Activated naive CD8-positive, alpha-beta T cell treated with anti-CD3 and anti-CD28 coated beads, Interleukin-2, amount 10 ng/mL, durations not matched to agents 7 days and 5 days (primary cell): ENCODE measurements around the gene SMURF1. TPM values are rescaled to one million over a fixed set of nuclear protein-coding genes. Genes with fewer than 3 reads are reported as not detected.

Experiments used
- ATAC-seq: fragments of 150-1000 bp; cut with Tn5 transposase; one replicate; pipeline ENCODE4 v1.10.0; 2021; ENCODE audit warnings: low read depth, moderate library complexity
- POLR2A ChIA-PET: fragments of 350-600 bp; sonication (Branson Sonifier 250); formaldehyde crosslinking; loops from one replicate; lab custom pipeline; 2021; ENCODE audit warnings: antibody characterized with exemption; lab: Charles Lee
- DNase-seq: peaks from one replicate; pipeline ENCODE4 v3.0.0; 2021
- H3K27ac Mint-ChIP-seq: one replicate; pipeline ENCODE4 v1.8.0; 2022; ENCODE audit warnings: mild to moderate bottlenecking, mixed read lengths
- H3K27me3 Mint-ChIP-seq: one replicate; pipeline ENCODE4 v1.8.0; 2022; ENCODE audit warnings: mild to moderate bottlenecking, moderate library complexity, mixed read lengths
- H3K36me3 Mint-ChIP-seq: one replicate; pipeline ENCODE4 v1.8.0; 2021; ENCODE audit warnings: mild to moderate bottlenecking, mixed read lengths
- H3K4me1 Mint-ChIP-seq: one replicate; pipeline ENCODE4 v1.8.0; 2021; ENCODE audit warnings: mixed read lengths
- H3K4me3 Mint-ChIP-seq: one replicate; pipeline ENCODE4 v1.8.0; 2022; ENCODE audit warnings: mild to moderate bottlenecking, moderate library complexity, mixed read lengths
- H3K9me3 Mint-ChIP-seq: one replicate; pipeline ENCODE4 v1.8.0; 2021; ENCODE audit warnings: mixed read lengths
- total RNA-seq, 2 experiments: library from RNA; stranded (reverse); gene quantifications; one replicate each; pipeline ENCODE4 v1.2.3, GENCODE V29; 2021

SMURF1 gene
- total RNA-seq, 2 experiments from 2014 or later = 15.1 to 16.2 TPM

DNA sequence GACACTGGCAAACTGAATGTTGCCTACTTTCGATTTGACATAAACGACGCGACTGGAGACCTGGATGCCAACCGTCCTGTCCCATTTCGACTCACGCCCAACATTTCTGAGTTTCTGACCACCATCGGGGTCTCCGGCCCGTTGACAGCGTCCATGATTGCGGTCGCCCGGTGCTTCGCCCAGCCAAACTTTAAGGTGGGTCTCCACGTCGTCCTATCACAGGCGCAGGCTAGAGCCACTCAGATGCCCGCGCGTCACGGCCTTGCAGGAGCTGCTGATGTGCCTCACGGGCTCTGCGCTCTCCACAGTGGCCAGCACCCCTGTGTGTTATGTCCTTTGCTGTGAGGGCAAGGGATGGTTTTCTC, 132.6 kb downstream of the SMURF1 start:
- Mint-ChIP-seq H3K36me3 (peaks cover 28% of the 10 kb centered on the region), H3K4me3 (no peak overlapping the region), H3K4me1 (peaks cover 4% of the 10 kb centered on the region), H3K27me3 (no peaks in the 10 kb centered on the region), H3K9me3 (peaks cover under 1% of the 10 kb centered on the region), H3K27ac (no peak overlapping the region)
- POLR2A ChIA-PET = no interaction called here
- DNase-seq = no peak
- ATAC-seq = no peak

DNA sequence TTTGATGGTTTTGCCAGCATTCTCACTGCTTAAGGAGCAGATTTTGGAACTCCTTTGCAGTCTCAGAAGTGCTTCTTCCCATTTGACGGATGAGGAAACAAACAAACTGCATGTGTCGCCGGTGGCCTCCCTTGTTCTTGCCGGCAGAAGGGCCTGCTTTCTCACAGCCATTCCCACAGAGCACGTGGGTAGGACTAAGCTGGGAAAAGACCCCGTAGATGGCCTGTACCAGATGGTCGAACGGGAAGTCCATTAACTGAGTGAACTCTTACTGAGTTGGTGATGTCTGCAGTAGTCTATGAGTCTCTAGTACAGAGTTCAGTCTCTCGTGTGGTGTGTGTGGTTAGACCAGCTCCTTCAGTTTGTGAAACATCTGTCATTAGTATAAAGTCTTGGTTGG, 133.6 kb downstream of the SMURF1 start:
- Mint-ChIP-seq H3K9me3 (no peaks in the 10 kb centered on the region), H3K36me3 (peaks cover 20% of the 10 kb centered on the region), H3K27ac (no peak overlapping the region), H3K4me1 (peaks cover 2% of the 10 kb centered on the region), H3K27me3 (no peaks in the 10 kb centered on the region), H3K4me3 (no peak overlapping the region)
- ATAC-seq (no peak), DNase-seq (no peak)
- POLR2A ChIA-PET = no interaction called here

DNA sequence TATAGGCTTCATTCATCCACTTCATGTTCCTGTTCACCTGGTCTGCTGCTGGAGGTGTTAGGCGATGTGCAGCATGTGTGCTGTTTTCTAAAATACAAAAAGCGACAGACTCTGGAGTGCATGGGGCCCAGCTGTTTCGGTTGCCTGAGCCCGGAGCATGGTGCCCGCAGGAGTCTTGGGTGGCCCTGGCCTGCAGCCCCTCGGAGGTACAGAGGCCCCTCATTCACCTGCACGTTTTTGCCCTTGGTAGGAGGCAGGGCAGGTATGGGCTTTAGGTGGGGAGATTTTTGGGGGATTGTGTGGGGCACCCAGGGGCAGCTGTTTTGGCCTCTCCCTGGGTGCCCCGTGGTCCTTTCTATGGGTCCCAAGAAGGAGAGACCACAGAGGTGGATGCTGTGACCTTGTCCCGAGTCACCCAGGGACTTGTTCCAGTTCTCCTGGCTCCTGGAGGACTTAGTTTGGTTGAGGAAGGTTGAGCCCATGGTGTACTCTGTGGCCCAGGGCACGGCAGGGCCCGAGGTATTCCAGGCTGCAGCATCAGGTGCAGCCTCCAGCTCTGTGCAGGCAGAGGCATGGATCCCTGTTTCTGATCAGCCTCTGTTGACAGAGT, 134.9 kb downstream of the SMURF1 start:
- no peak overlapping the region for H3K27ac Mint-ChIP-seq
- H3K36me3 Mint-ChIP-seq = peaks cover 21% of the 10 kb centered on the region
- H3K4me3 Mint-ChIP-seq = no peak overlapping the region
- H3K4me1 Mint-ChIP-seq = peaks cover 2% of the 10 kb centered on the region
- no peak for ATAC-seq
- H3K27me3 Mint-ChIP-seq = no peaks in the 10 kb centered on the region
- no peak for DNase-seq
- H3K9me3 Mint-ChIP-seq = no peaks in the 10 kb centered on the region
- POLR2A ChIA-PET = no interaction called here

DNA sequence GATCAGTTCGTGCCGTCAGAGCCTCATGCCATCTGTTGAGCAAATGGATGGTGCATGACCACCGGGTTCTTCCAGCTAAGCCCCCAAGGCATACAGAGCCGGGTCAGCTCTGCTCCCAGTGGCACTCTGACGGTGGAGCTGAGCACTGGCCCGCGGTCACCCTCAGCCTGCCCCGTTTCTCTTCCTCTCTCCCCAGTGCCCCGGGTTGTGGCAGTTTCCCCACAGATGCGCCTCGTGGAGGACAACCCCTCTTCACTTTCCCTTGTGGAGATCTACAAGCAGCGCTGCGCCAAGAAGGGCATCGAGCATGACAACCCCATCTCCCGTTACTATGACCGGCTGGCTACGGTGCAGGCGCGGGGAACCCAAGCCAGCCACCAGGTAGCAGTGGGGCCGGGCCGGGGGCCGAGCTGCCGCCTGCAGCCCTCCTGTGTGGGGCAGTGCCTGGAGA, 135.7 kb downstream of the SMURF1 start:
- peaks cover 21% of the 10 kb centered on the region for H3K36me3 Mint-ChIP-seq
- DNase-seq = no peak

DNA sequence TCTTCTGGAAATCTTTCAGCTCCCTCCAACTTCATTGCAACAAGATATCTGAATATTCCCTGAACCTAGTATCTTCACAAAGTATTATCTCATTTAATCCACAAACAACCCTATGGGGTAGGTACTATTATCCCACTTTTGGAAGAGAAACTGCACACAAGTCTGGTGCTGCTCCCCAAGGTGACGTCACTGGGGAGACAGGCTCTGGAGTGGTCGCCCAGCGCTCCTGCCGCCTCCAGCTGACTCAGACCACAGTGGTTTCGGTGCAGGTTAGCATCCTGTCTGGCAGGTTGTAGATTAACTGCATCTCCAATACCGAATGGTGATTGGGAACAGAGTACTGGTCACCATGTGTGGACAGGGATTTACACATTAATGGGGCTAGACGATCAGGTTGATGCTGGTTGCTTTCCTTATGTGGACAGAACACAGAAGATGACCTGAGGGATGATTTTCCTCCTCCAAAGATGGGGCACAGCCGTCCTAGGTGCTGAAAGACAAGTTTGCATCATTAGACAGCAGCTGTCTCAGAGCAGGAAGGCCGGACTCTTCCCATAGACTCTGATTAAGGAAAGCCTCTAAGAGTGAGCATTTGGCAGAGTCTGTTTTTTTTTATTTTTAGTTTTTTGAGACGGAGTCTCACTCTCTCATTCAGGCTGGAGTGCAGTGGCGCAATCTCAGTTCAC, 137.0 kb downstream of the SMURF1 start:
- Mint-ChIP-seq H3K27ac (no peak overlapping the region), H3K9me3 (no peaks in the 10 kb centered on the region), H3K36me3 (peaks cover 21% of the 10 kb centered on the region), H3K4me1 (peaks cover 9% of the 10 kb centered on the region), H3K27me3 (no peaks in the 10 kb centered on the region), H3K4me3 (no peak overlapping the region)
- POLR2A ChIA-PET = interaction anchor here (0.7 kb wide), 1 partner anchor 494 kb away, joined by 3 read pairs; no protein-coding TSS in a partner anchor
- ATAC-seq (no peak), DNase-seq (no peak)

More for the DNA sequence above, 135.7 kb downstream of the SMURF1 start:
- Mint-ChIP-seq H3K27me3 (no peaks in the 10 kb centered on the region), H3K4me3 (no peak overlapping the region), H3K4me1 (peaks cover 2% of the 10 kb centered on the region), H3K27ac (no peak overlapping the region), H3K9me3 (no peaks in the 10 kb centered on the region)
- ATAC-seq = no peak
- POLR2A ChIA-PET = no interaction called here

DNA sequence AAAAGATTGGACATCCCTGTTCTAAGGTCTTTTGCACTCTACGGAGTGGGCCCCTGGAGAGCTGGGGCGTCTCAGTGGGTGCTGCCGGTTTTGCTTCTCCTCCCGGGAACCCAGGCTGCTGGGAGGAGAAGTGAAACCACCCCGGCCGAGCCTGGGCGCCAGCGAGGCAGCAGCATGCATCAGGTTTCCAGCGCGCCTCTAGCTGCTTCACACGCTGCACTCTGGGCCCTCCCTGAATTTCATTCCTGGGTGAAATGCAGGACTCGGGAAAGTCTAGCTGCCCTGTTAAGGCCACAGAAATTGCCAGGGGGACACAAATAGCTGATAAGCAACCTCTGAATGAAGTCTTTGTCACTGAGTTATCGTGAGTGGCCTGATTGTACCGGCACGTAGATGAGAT, 138.1 kb downstream of the SMURF1 start:
- Mint-ChIP-seq H3K4me3 (no peak overlapping the region), H3K27me3 (no peaks in the 10 kb centered on the region), H3K4me1 (peaks cover 17% of the 10 kb centered on the region), H3K27ac (no peak overlapping the region), H3K9me3 (no peaks in the 10 kb centered on the region), H3K36me3 (peaks cover 23% of the 10 kb centered on the region)
- DNase-seq = no peak
- no peak for ATAC-seq
- POLR2A ChIA-PET = no interaction called here

DNA sequence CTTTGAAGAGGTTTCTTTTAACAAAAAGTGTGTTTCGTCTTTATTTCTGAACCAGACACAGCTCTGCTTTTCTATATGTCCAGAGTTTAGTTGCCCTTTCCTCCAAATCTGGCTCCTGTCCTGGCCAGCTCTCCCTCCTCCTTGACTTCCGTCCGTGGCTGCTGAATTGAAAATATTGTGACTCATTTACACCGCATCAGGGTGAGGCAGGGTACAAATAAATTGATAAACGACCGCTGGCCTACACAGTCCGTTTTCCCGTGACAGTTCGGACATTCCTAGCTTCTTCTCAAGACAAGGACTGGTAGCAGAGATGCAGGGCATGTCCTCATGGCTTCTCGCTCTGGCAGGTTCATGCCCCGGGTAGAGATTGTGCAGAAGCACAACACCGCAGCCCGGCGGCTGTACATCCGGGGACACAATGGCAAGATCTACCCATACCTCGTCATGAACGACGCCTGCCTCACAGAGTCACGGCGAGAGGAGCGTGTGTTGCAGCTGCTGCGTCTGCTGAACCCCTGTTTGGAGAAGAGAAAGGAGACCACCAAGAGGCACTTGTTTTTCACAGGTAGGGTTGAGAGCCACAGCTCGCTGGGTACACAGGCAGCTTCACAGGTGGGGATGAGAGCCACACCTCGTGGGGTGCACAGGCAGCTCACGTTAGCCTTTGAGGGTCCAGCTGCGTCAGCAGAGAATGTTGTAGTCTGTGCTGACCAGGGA, 139.0 kb downstream of the SMURF1 start:
- ATAC-seq = no peak
- H3K36me3 Mint-ChIP-seq = peaks cover 18% of the 10 kb centered on the region
- no peak overlapping the region for H3K27ac Mint-ChIP-seq
- POLR2A ChIA-PET = no interaction called here
- no peaks in the 10 kb centered on the region for H3K9me3 Mint-ChIP-seq
- peaks cover 18% of the 10 kb centered on the region for H3K4me1 Mint-ChIP-seq
- H3K27me3 Mint-ChIP-seq = no peaks in the 10 kb centered on the region
- DNase-seq = no peak
- H3K4me3 Mint-ChIP-seq = no peak overlapping the region

DNA sequence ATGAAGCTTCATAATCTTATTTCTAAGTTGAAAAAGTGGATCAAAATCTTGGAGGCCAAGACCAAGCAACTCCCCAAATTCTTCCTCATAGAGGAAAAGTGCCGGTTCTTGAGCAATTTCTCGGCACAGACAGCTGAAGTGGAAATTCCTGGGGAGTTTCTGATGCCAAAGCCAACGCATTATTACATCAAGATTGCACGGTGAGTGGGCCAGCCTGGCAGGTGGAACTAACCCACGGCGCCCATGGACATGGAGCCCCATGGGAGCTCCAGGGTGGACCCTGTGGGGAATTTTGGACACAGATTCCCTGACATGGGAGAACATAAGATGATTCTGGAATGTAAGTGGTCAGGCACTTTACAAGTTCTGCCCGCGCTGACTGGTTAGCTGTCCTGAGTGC, 139.7 kb downstream of the SMURF1 start:
- no peaks in the 10 kb centered on the region for H3K27me3 Mint-ChIP-seq
- ATAC-seq = no peak
- no peak overlapping the region for H3K4me3 Mint-ChIP-seq
- peaks cover 22% of the 10 kb centered on the region for H3K36me3 Mint-ChIP-seq
- POLR2A ChIA-PET = no interaction called here
- no peak for DNase-seq
- H3K27ac Mint-ChIP-seq = no peak overlapping the region
- H3K4me1 Mint-ChIP-seq = peaks cover 21% of the 10 kb centered on the region
- no peaks in the 10 kb centered on the region for H3K9me3 Mint-ChIP-seq

DNA sequence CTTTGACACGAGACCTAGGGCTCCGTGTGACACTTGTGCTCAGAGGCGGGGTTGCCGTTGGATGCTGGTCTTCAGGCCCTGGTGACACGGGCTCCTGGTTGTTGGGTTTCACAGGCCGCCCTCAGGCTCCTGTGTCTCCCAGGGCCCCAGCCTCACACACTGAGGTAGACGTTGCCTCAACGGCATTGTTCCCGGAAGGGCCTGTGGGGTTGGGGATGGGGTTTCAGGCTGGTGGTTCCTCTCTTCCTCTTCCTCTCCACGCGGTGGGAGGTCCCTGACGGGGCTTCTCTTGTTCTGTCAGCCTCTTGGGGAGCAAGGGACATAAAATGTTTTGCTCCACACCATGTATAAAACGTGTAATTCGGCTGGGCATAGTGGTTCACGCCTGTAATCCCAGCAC, 140.5 kb downstream of the SMURF1 start:
- no peak for ATAC-seq
- peaks cover 23% of the 10 kb centered on the region for H3K4me1 Mint-ChIP-seq
- no peaks in the 10 kb centered on the region for H3K27me3 Mint-ChIP-seq
- POLR2A ChIA-PET = no interaction called here
- H3K27ac Mint-ChIP-seq = no peak overlapping the region
- H3K36me3 Mint-ChIP-seq = peaks cover 23% of the 10 kb centered on the region
- no peaks in the 10 kb centered on the region for H3K9me3 Mint-ChIP-seq
- no peak for DNase-seq
- no peak overlapping the region for H3K4me3 Mint-ChIP-seq

DNA sequence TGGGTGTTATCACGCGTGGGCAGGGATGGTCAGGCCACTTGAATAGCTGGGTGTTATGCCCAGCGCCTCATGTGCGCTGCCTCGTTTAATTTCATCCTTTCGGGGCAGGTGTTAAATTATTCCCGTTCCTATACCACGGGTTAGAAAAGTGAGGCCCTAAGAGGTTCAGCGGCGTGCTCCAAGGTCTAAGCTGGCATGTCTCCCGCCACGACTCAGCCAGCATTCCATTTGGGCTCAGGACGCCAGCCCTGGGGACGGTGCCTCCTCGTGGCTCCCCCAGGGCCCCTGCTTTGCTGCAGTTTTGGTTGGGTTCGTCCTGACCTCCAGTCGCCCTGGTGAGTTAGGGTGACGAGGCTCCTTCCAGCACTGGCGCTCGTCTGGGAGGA, 141.1 kb downstream of the SMURF1 start:
- Mint-ChIP-seq H3K27me3 (no peaks in the 10 kb centered on the region), H3K4me3 (no peak overlapping the region), H3K36me3 (peaks cover 21% of the 10 kb centered on the region), H3K27ac (no peak overlapping the region), H3K9me3 (no peaks in the 10 kb centered on the region), H3K4me1 (peaks cover 23% of the 10 kb centered on the region)
- ATAC-seq (no peak), DNase-seq (no peak)
- POLR2A ChIA-PET = interaction anchor here (2.6 kb wide), 1 partner anchor 14 kb away, joined by 11 read pairs; no protein-coding TSS in a partner anchor

DNA sequence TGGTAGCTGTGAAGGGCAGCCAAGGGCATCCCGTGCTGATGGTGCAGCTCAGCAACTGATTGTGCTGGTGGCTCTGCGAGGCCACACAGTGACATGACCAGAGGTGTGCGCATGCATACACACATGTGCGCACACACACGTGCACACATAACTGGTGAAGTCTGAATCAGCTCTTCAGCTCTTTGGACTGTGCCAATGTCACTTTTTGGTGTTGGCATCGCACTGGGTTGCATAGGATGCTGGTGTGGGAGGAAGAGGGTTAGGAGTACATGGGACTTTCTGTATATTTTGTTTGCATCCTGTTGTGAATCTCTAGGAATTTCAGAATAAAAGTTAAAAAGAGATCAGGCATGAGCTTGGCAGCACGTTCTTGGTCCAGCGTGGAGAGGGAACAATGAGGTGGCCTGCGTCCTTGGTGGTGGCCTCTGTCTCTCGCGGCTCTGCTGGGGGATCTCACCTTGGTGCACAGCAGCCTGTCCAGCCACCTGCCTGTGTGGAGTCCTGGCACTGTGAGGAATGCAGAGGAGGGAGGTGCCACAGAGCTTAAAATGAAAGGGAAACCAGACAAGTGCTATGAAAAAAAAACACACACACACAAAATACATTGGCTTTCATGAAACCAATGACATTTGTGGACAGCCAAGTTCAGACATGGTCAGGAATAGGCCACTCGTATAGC, 141.6 kb downstream of the SMURF1 start:
- Mint-ChIP-seq H3K4me3 (no peak overlapping the region), H3K27me3 (no peaks in the 10 kb centered on the region), H3K27ac (peak overlapping the region; percentile 82), H3K9me3 (no peaks in the 10 kb centered on the region), H3K4me1 (peaks cover 23% of the 10 kb centered on the region), H3K36me3 (peaks cover 21% of the 10 kb centered on the region)
- POLR2A ChIA-PET = interaction anchor here (1.3 to 2.6 kb wide), 2 partner anchors 12 to 13 kb away, joined by 3 to 11 read pairs; no protein-coding TSS in a partner anchor
- DNase-seq (no peak), ATAC-seq (no peak)

DNA sequence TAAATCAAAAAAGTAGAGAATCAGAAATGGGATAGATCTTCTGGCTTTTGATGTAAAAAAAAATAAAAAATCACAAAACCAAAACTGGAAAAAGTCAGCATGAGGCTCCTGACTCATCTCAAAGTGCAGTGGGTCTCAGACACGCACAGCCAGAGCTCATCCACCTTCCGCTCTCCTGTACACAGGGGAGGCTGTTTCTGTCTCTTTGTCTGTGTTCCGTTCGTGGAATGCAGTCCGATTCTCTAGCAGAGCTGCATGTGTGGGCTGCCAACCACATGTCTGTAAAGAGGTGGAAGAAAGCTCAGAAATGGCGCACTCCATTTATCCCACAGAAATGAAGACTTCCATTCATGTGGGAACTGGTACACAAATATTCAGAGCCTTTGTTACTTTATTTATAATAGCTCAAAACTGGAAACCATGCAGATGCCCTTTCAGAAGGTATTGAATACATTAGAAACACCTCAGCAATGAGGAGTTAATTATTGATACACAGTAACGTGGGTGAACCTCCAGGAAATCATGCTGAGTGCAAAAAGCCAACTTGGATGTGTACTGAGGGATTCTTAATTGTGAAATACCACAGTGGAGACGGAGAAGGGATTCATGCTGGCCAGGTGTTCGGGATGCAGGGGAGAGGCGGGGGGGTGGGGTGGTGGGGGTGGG, 142.3 kb downstream of the SMURF1 start:
- H3K4me3 Mint-ChIP-seq = peak overlapping the region; percentile 62
- DNase-seq (no peak), ATAC-seq (peak; percentile 71)
- POLR2A ChIA-PET = interaction anchor here (1.3 to 2.6 kb wide), 3 partner anchors 10 to 13 kb away, joined by 3 to 11 read pairs (median 3); no protein-coding TSS in a partner anchor
- peaks cover 18% of the 10 kb centered on the region for H3K36me3 Mint-ChIP-seq
- H3K27me3 Mint-ChIP-seq = no peaks in the 10 kb centered on the region
- H3K4me1 Mint-ChIP-seq = peaks cover 20% of the 10 kb centered on the region
- peak overlapping the region; percentile 82 for H3K27ac Mint-ChIP-seq
- no peaks in the 10 kb centered on the region for H3K9me3 Mint-ChIP-seq
